ENCODE data around the gene MGAT3. TPM values are rescaled to one million over a fixed set of nuclear protein-coding genes. Genes with fewer than 3 reads are reported as not detected.

MGAT3 gene
- total RNA-seq, 1 experiment from 2014 or later = 0.20 TPM

- POLR2A ChIA-PET = no interaction called here
Measured at GRCh38 chr22:39474351-39475111, 17.7 kb downstream of the MGAT3 start.

GRCh38 chr22:39475337-39475736, 18.5 kb downstream of the MGAT3 start:
- DNase-seq (ENCODE audit: low read depth, low spot score) (no peak), ATAC-seq (no peak)
- ChIA-PET CTCF (no interaction called here), RAD21 (ENCODE audit: low non-redundant PET in 1 of 2, low total read pairs in 2 of 2, uncharacterized antibody in 2 of 2, unreplicated experiment in 2 of 2) (no interaction called here), POLR2A (no interaction called here)
- Histone ChIP-seq H3K4me2 (ENCODE audit: low read length) (no peak overlapping the region), H3K4me3 (replicated peaks in 1 of 2; ENCODE audit: low read depth in 1 of 2, low read length in 2 of 2) (no peak overlapping the region), H3K9me3 (ENCODE audit: control insufficient read depth in 1 of 2, insufficient read depth in 1 of 2, low read depth in 1 of 2, low read length in 2 of 2) (no peaks in the 10 kb centered on the region), H3K27ac (ENCODE audit: low read depth, low read length) (no peak overlapping the region), H3K36me3 (ENCODE audit: control insufficient read depth in 1 of 2, insufficient read depth in 2 of 2, low read length in 2 of 2) (no peaks in the 10 kb centered on the region), H3K9ac (ENCODE audit: low read length) (no peak overlapping the region), H3K27me3 (ENCODE audit: insufficient read depth, low read length) (no peaks in the 10 kb centered on the region), H4K20me1 (ENCODE audit: insufficient read depth) (no peaks in the 10 kb centered on the region), H3K79me2 (ENCODE audit: insufficient read depth, low read length) (no peaks in the 10 kb centered on the region), H2AFZ (ENCODE audit: low read depth, low read length, poor library complexity, severe bottlenecking) (no peak overlapping the region), H3K4me1 (ENCODE audit: control insufficient read depth in 1 of 2, insufficient read depth in 2 of 2, low read length in 2 of 2) (peaks cover 0 to 13% of the 10 kb centered on the region in 2 experiments; a peak in 1 of 4 replicates), H3K9me2 (ENCODE audit: insufficient read depth) (no peaks in the 10 kb centered on the region)
- intact Hi-C loops (cut with micrococcal nuclease) = no loop called here
- BruUV-seq (replicated peaks) = no TSS peak
- TF ChIP-seq, protein P1, sequence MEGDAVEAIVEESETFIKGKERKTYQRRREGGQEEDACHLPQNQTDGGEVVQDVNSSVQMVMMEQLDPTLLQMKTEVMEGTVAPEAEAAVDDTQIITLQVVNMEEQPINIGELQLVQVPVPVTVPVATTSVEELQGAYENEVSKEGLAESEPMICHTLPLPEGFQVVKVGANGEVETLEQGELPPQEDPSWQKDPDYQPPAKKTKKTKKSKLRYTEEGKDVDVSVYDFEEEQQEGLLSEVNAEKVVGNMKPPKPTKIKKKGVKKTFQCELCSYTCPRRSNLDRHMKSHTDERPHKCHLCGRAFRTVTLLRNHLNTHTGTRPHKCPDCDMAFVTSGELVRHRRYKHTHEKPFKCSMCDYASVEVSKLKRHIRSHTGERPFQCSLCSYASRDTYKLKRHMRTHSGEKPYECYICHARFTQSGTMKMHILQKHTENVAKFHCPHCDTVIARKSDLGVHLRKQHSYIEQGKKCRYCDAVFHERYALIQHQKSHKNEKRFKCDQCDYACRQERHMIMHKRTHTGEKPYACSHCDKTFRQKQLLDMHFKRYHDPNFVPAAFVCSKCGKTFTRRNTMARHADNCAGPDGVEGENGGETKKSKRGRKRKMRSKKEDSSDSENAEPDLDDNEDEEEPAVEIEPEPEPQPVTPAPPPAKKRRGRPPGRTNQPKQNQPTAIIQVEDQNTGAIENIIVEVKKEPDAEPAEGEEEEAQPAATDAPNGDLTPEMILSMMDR (IDR thresholded peaks at IDR 0.05 in 2 of 3, conservative IDR thresholded peaks at IDR 0.05 in 1 of 3; ENCODE audit: borderline replicate concordance in 1 of 3, insufficient read depth in 1 of 3, low read depth in 2 of 3, low read length in 2 of 3) = no peak
- TF ChIP-seq SIN3A (IDR thresholded peaks at IDR 0.05; ENCODE audit: low read depth) (no peak), EZH2 (IDR thresholded peaks at IDR 0.05) (no peak), EZH2phosphoT487 (IDR thresholded peaks at IDR 0.05; ENCODE audit: borderline replicate concordance) (no peak), SP1 (IDR thresholded peaks at IDR 0.05; ENCODE audit: low read depth) (no peak), ELF1 (IDR thresholded peaks at IDR 0.05; ENCODE audit: borderline replicate concordance, low read depth) (no peak), JUND (IDR thresholded peaks at IDR 0.05) (no peak), CEBPB (IDR thresholded peaks at IDR 0.05; ENCODE audit: low read depth) (no peak), YY1 (IDR thresholded peaks at IDR 0.05; ENCODE audit: extremely low read depth, insufficient replicate concordance, low read depth, low read length) (no peak), CBX3 (IDR thresholded peaks at IDR 0.05; ENCODE audit: low read depth) (no peak), SRF (IDR thresholded peaks at IDR 0.05; ENCODE audit: low read depth) (no peak), ATF3 (IDR thresholded peaks at IDR 0.05) (no peak), MAX (IDR thresholded peaks at IDR 0.05) (no peak), POLR2AphosphoS5 (IDR thresholded peaks at IDR 0.05; ENCODE audit: low read depth, low read length) (no peak)

More at GRCh38 chr22:39474351-39475111, 17.7 kb downstream of the MGAT3 start:
- ATAC-seq = no peak
- Histone ChIP-seq H3K27me3 (ENCODE audit: insufficient read depth, low read length) (no peaks in the 10 kb centered on the region), H3K27ac (ENCODE audit: low read depth, low read length) (no peak overlapping the region), H4K20me1 (ENCODE audit: insufficient read depth) (no peaks in the 10 kb centered on the region), H3K4me3 (replicated peaks in 1 of 2; ENCODE audit: low read depth in 1 of 2, low read length in 2 of 2) (no peak overlapping the region), H3K79me2 (ENCODE audit: insufficient read depth, low read length) (no peaks in the 10 kb centered on the region), H3K9me3 (ENCODE audit: control insufficient read depth in 1 of 2, insufficient read depth in 1 of 2, low read depth in 1 of 2, low read length in 2 of 2) (no peaks in the 10 kb centered on the region), H3K9me2 (ENCODE audit: insufficient read depth) (no peaks in the 10 kb centered on the region), H3K4me1 (ENCODE audit: control insufficient read depth in 1 of 2, insufficient read depth in 2 of 2, low read length in 2 of 2) (peaks cover 0 to 13% of the 10 kb centered on the region in 2 experiments; a peak in 1 of 4 replicates), H3K9ac (ENCODE audit: low read length) (no peak overlapping the region), H3K4me2 (ENCODE audit: low read length) (no peak overlapping the region), H2AFZ (ENCODE audit: low read depth, low read length, poor library complexity, severe bottlenecking) (no peak overlapping the region), H3K36me3 (ENCODE audit: control insufficient read depth in 1 of 2, insufficient read depth in 2 of 2, low read length in 2 of 2) (no peaks in the 10 kb centered on the region)
- TF ChIP-seq, protein P1 (IDR thresholded peaks at IDR 0.05 in 2 of 3, conservative IDR thresholded peaks at IDR 0.05 in 1 of 3; ENCODE audit: borderline replicate concordance in 1 of 3, insufficient read depth in 1 of 3, low read depth in 2 of 3, low read length in 2 of 3) = no peak
- TF ChIP-seq CBX3 (IDR thresholded peaks at IDR 0.05; ENCODE audit: low read depth) = no peak
- no peak for DNase-seq (ENCODE audit: low read depth, low spot score)
- RAD21 ChIA-PET (ENCODE audit: low non-redundant PET in 1 of 2, low total read pairs in 2 of 2, uncharacterized antibody in 2 of 2, unreplicated experiment in 2 of 2) = no interaction called here
- no TSS peak for BruUV-seq (replicated peaks)
- CTCF ChIA-PET = no interaction called here
- intact Hi-C loops (cut with micrococcal nuclease) = no loop called here

All from HCT116 (cell line).